SK-N-SH (cell line): Measurements from ENCODE around the gene ARHGAP42.

Experiments used
- EP300 ChIP-seq, 2 experiments: IDR thresholded peaks; 2 replicates each; pipeline versions ENCODE4 v1.4.0 to v1.6.1; 2012; ENCODE audit warnings: borderline replicate concordance in 1 of 2, low read depth in 1 of 2, low read length in 1 of 2
- MEF2A ChIP-seq: IDR thresholded peaks from 2 replicates; pipeline ENCODE4 v1.4.0; 2012; ENCODE audit warnings: low read depth, borderline replicate concordance
- POLR2AphosphoS5 ChIP-seq: IDR thresholded peaks from 2 replicates; pipeline ENCODE4 v1.6.1; 2012; ENCODE audit warnings: low read depth, low read length
- RCOR1 ChIP-seq: fragments of 150-350 bp; IDR thresholded peaks from 2 replicates; pipeline ENCODE4 v1.6.1; 2017; ENCODE audit warnings: antibody characterized with exemption, low read length
- RFX5 ChIP-seq: IDR thresholded peaks from 2 replicates; pipeline ENCODE4 v1.6.1; 2012; ENCODE audit warnings: mild to moderate bottlenecking, improper control_type of control experiment, low read length
- TAF1 ChIP-seq: IDR thresholded peaks from 2 replicates; pipeline ENCODE4 v1.6.1; 2012; ENCODE audit warnings: low read depth, mild to moderate bottlenecking, low read length, moderate library complexity, borderline replicate concordance
- TF ChIP-seq, protein P1 (sequence below): IDR thresholded peaks from 2 replicates; pipeline ENCODE4 v1.4.0; 2012; ENCODE audit warnings: low read depth, borderline replicate concordance
- TF ChIP-seq, protein P2 (sequence below): fragments of 200-600 bp; sonication (generic); IDR thresholded peaks from 2 replicates; pipeline ENCODE4 v1.6.1; 2017; ENCODE audit warnings: antibody characterized with exemption, mild to moderate bottlenecking, moderate library complexity

DNA sequence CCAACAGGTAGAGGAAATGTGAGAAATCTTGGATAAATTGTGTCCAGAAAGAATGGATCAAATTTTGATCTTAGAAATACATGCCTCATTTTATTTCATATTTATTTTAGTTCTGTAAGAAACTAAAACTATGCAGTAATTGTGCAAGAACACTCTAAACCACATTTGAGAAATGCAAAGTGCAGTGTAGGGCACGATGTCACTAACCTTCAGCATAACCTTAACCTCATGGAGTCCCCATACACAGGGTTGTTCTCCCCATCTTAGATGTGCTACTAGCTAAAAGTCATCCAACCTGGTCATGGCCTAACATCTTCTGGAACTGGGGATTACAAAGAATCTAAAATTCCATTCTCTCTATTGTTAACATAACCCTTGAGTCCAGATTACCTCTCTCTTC is 48.4 kb upstream of the ARHGAP42 start:
- TF ChIP-seq EP300 (IDR thresholded peaks at IDR 0.05; ENCODE audit: borderline replicate concordance in 1 of 2, low read depth in 1 of 2, low read length in 1 of 2) (no peak), MEF2A (no peak), TAF1 (no peak), POLR2AphosphoS5 (no peak), RCOR1 (no peak), RFX5 (no peak)
- TF ChIP-seq, protein P1, sequence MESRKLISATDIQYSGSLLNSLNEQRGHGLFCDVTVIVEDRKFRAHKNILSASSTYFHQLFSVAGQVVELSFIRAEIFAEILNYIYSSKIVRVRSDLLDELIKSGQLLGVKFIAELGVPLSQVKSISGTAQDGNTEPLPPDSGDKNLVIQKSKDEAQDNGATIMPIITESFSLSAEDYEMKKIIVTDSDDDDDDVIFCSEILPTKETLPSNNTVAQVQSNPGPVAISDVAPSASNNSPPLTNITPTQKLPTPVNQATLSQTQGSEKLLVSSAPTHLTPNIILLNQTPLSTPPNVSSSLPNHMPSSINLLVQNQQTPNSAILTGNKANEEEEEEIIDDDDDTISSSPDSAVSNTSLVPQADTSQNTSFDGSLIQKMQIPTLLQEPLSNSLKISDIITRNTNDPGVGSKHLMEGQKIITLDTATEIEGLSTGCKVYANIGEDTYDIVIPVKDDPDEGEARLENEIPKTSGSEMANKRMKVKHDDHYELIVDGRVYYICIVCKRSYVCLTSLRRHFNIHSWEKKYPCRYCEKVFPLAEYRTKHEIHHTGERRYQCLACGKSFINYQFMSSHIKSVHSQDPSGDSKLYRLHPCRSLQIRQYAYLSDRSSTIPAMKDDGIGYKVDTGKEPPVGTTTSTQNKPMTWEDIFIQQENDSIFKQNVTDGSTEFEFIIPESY = no peak
- TF ChIP-seq, protein P2, sequence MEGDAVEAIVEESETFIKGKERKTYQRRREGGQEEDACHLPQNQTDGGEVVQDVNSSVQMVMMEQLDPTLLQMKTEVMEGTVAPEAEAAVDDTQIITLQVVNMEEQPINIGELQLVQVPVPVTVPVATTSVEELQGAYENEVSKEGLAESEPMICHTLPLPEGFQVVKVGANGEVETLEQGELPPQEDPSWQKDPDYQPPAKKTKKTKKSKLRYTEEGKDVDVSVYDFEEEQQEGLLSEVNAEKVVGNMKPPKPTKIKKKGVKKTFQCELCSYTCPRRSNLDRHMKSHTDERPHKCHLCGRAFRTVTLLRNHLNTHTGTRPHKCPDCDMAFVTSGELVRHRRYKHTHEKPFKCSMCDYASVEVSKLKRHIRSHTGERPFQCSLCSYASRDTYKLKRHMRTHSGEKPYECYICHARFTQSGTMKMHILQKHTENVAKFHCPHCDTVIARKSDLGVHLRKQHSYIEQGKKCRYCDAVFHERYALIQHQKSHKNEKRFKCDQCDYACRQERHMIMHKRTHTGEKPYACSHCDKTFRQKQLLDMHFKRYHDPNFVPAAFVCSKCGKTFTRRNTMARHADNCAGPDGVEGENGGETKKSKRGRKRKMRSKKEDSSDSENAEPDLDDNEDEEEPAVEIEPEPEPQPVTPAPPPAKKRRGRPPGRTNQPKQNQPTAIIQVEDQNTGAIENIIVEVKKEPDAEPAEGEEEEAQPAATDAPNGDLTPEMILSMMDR = no peak
